Activated effector memory CD4-positive, alpha-beta T cell treated with Interleukin-2 at 50 U/mL for 16 hours (primary cell): ENCODE results near the gene VSIG10L2.

Experiments used
- DNase-seq: peaks from one replicate; pipeline ENCODE4 v3.0.0-alpha.2; 2020

VSIG10L2 gene

GRCh38 chr11:125930076-125930450 is 15.8 kb upstream of the VSIG10L2 start:
- no peak for DNase-seq

- DNase-seq, result no peak
These were observed 14.7 kb upstream of the VSIG10L2 start for GRCh38 chr11:125931116-125931515.

GRCh38 chr11:125931668-125932067 is 14.2 kb upstream of the VSIG10L2 start:
- no peak for DNase-seq

GRCh38 chr11:125932301-125932700 is 13.5 kb upstream of the VSIG10L2 start:
- no peak for DNase-seq

GRCh38 chr11:125933030-125933813 is 12.6 kb upstream of the VSIG10L2 start:
- DNase-seq, result no peak

GRCh38 chr11:125934473-125934872 is 11.4 kb upstream of the VSIG10L2 start:
- no peak for DNase-seq

- no peak for DNase-seq
These were observed 10.8 kb upstream of the VSIG10L2 start for GRCh38 chr11:125935056-125935455.

- DNase-seq, result no peak
These were observed 10.1 kb upstream of the VSIG10L2 start for GRCh38 chr11:125935618-125936199.

GRCh38 chr11:125938418-125938817 is 7.4 kb upstream of the VSIG10L2 start:
- no peak for DNase-seq

- no peak for DNase-seq
These were observed 6.7 kb upstream of the VSIG10L2 start for GRCh38 chr11:125939081-125939521.

- DNase-seq, result no peak
These were observed 5.7 kb upstream of the VSIG10L2 start for GRCh38 chr11:125940145-125940544.

- DNase-seq, result no peak
These were observed 4.6 kb upstream of the VSIG10L2 start for GRCh38 chr11:125941267-125941618.

GRCh38 chr11:125941619-125942611 is 3.9 kb upstream of the VSIG10L2 start:
- DNase-seq, result peak; percentile 8

- no peak for DNase-seq
These were observed 2.9 kb upstream of the VSIG10L2 start for GRCh38 chr11:125942771-125943428.

GRCh38 chr11:125943661-125944349 is 2.0 kb upstream of the VSIG10L2 start:
- no peak for DNase-seq

- no peak for DNase-seq
These were observed 1.4 kb upstream of the VSIG10L2 start for GRCh38 chr11:125944350-125945010.

- no peak for DNase-seq
These were observed 640 bp upstream of the VSIG10L2 start for GRCh38 chr11:125945011-125945796.

GRCh38 chr11:125946712-125947418 is 1.0 kb downstream of the VSIG10L2 start:
- no peak for DNase-seq

GRCh38 chr11:125947419-125948277 is 1.8 kb downstream of the VSIG10L2 start:
- DNase-seq, result no peak
